Fibroblast of villous mesenchyme (primary cell): ENCODE results near the gene SMOC1. TPM values are rescaled to one million over a fixed set of nuclear protein-coding genes. Genes with fewer than 3 reads are reported as not detected.

Source experiments
- DNase-seq: peaks from one replicate; pipeline ENCODE4 v3.0.0-alpha.2; 2010; ENCODE audit warnings: low read depth
- H3K4me3 ChIP-seq: 2 replicates; pipeline ENCODE4 v1.5.1; 2011; ENCODE audit warnings: low read depth, mild to moderate bottlenecking, low read length
- CTCF ChIP-seq: IDR thresholded peaks from 2 replicates; pipeline ENCODE4 v1.5.1; 2012; ENCODE audit warnings: low read depth, mild to moderate bottlenecking, low read length; ENCODE audit not compliant: insufficient read depth
- total RNA-seq: library from RNA; depleted of rRNA; stranded (reverse); fragments of >200 nt; gene quantifications from 2 replicates; pipeline ENCODE4 v1.2.3, GENCODE V29; 2012

The SMOC1 gene
- total RNA-seq, 1 donor, result not detected

DNA sequence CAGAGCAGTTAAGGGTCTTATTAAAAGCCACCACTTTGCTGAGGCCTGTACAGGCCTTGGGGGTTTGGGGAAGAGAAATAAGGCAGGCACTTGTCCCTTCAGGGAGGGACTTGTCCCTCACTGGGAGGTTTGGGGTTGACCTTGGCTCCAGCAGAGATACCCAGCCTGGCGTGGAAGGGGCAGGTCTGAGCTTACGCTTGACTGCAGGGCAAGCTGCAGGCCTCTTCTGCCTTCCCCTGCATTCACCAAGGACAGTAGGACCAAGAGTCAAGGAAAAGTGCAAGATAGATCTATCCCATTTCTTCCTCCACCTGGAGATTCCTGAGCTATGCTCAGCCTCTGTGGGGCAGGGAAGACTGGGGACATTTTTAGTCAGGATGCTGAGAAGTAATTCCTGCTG is 154.3 kb downstream of the SMOC1 start:
- no peak for DNase-seq
- TF ChIP-seq CTCF, result no peak
- no peak overlapping the region for H3K4me3 ChIP-seq

DNA sequence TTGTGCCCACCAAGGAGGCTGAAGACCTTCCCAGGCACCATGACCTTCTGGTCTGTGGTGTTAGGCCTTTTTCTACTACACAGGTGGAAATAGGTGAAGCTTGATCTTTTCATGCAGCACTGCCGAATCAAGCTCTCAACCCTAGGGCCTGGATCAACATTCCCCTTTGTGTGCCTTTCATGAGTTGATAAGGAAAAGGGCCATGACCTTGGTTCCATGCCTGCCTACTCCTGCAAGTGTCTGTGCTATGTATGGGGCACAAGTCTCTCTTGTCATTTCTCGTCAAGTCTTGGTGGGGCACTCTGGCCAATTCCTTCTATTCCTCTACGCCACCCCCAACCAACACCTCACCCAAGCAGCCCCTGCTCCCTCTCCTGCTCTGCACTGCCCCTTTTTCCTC is 155.0 kb downstream of the SMOC1 start:
- no peak overlapping the region for H3K4me3 ChIP-seq
- TF ChIP-seq CTCF, result no peak
- no peak for DNase-seq

DNA sequence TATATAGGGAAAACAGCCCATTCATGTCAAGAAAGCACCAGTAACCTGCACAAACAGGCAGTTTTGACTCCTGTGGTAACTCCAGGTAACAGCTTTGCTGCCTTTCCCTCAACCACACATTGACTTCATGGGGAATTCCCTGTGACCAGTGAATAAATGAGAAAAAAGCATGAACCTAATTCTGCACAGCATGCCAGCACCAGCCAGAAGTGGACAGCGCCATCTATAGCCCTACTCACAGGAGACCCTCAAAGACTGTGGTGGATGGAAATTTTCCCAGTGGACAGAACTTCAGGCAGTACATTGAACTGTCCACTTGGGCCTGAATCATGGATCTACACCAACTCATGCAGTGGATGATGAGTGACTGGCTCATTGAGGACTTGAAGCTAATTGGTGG is 157.4 kb downstream of the SMOC1 start:
- H3K4me3 ChIP-seq, result no peak overlapping the region
- DNase-seq, result no peak
- no peak for TF ChIP-seq CTCF

GRCh38 chr14:70043001-70043400 is 163.8 kb downstream of the SMOC1 start:
- no peak for TF ChIP-seq CTCF
- H3K4me3 ChIP-seq, result no peak overlapping the region
- DNase-seq, result no peak

GRCh38 chr14:70045310-70045709 is 166.1 kb downstream of the SMOC1 start:
- TF ChIP-seq CTCF, result no peak
- H3K4me3 ChIP-seq, result no peak overlapping the region
- DNase-seq, result no peak

DNA sequence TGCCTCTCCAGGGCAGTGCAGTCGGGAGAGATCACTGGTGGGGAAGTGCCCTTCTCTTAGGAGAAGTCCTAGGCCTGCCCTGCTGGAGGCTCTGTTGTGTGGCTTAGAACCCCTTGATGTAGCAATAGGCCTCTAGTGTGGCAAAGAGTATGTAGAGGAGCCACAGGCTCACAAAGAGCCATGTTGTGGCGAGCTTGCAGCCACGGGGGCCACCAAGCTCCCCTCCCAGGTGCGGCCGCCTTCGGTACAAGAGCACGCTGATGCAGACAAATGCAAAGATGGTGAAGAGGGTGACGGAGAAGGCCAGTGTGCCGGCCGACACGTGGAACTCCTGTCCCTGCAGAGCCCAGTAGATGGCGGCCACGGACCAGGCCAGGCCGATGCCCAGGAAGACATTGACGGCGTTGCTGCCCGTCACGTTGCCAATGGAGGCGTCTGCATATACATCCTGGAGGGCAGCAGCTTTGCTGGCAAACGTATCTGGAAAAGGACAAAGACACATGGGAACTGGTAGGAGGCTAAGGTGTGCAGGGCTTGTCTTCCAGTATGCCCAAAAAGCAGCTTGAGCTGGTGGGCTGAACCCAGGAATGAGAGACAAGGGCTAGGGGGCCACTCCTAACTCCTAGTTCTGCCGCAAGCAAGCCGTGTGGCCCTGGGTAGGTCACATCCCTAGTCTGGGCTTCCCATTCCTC is 166.8 kb downstream of the SMOC1 start:
- DNase-seq, result peak; percentile 38
- H3K4me3 ChIP-seq, result no peak overlapping the region
- peak; percentile 69 for TF ChIP-seq CTCF
